IPS DF 6.9 (cell line): ENCODE measurements around the gene WDR13.
"Not testable (repeated sequence)": the region's sequence is repeated elsewhere in the genome, so short reads cannot be mapped to it uniquely, and the experiment has no call there.

ENCODE experiments used
- DNase-seq: peaks from one replicate; pipeline ENCODE4 v3.0.0-alpha.2; 2013; ENCODE audit warnings: low read depth, low spot score
- H3K27ac ChIP-seq: one replicate; pipeline ENCODE4 v1.5.1; 2013; ENCODE audit warnings: low read length, control low read depth
- H3K27me3 ChIP-seq: 2 replicates; pipeline ENCODE4 v1.6.1; 2013; ENCODE audit warnings: mild to moderate bottlenecking, low read length; ENCODE audit not compliant: control insufficient read depth, insufficient read depth
- H3K36me3 ChIP-seq: 2 replicates; pipeline ENCODE4 v1.6.1; 2013; ENCODE audit warnings: low read length; ENCODE audit not compliant: control insufficient read depth, insufficient read depth
- H3K4me1 ChIP-seq: 2 replicates; pipeline ENCODE4 v1.6.1; 2013; ENCODE audit warnings: low read length; ENCODE audit not compliant: control insufficient read depth, insufficient read depth
- H3K4me3 ChIP-seq: 2 replicates; pipeline ENCODE4 v1.5.1; 2013; ENCODE audit warnings: mild to moderate bottlenecking, low read length
- H3K9me3 ChIP-seq: 2 replicates; pipeline ENCODE4 v1.6.1; 2013; ENCODE audit warnings: low read length, inconsistent platforms; ENCODE audit not compliant: control insufficient read depth, insufficient read depth
- WGBS: extraction: QIAGEN DNeasy Blood & Tissue Kit; methylation state at CpG from one replicate; pipeline ENCODE4 v1.1.7; 2013; ENCODE audit warnings: mixed read lengths, missing lambda C conversion rate; ENCODE audit not compliant: insufficient read length, insufficient coverage; 5-methylcytosine and 5-hydroxymethylcytosine counted together

The WDR13 gene

GRCh38 chrX:48649102-48649501, 51.8 kb downstream of the WDR13 start:
- Histone ChIP-seq H3K4me3 (no peak overlapping the region), H3K4me1 (no peaks in the 10 kb centered on the region), H3K27me3 (no peaks in the 10 kb centered on the region), H3K36me3 (no peaks in the 10 kb centered on the region), H3K9me3 (no peaks in the 10 kb centered on the region), H3K27ac (no peak overlapping the region)
- no CpG with 5 or more reads among the region's 3 CpGs for WGBS
- no peak for DNase-seq

GRCh38 chrX:48652055-48652579, 54.8 kb downstream of the WDR13 start:
- H3K27me3 ChIP-seq, H3K27ac ChIP-seq, DNase-seq, H3K36me3 ChIP-seq, H3K4me3 ChIP-seq, H3K4me1 ChIP-seq, H3K9me3 ChIP-seq: not testable (repeated sequence)
- WGBS, result no CpG with 5 or more reads among the region's 5 CpGs

GRCh38 chrX:48654746-48655145, 57.5 kb downstream of the WDR13 start:
- H3K27me3 ChIP-seq, H3K4me3 ChIP-seq, DNase-seq, H3K36me3 ChIP-seq, H3K9me3 ChIP-seq, H3K4me1 ChIP-seq, H3K27ac ChIP-seq: not testable (repeated sequence)
- WGBS, result no CpG with 5 or more reads among the region's 19 CpGs
